CMK (cell line): ENCODE measurements around the gene NDN.

ENCODE experiments used
- DNase-seq: peaks from one replicate; pipeline ENCODE4 v3.0.0-alpha.2; 2010; ENCODE audit warnings: low read depth

Gene NDN

DNA sequence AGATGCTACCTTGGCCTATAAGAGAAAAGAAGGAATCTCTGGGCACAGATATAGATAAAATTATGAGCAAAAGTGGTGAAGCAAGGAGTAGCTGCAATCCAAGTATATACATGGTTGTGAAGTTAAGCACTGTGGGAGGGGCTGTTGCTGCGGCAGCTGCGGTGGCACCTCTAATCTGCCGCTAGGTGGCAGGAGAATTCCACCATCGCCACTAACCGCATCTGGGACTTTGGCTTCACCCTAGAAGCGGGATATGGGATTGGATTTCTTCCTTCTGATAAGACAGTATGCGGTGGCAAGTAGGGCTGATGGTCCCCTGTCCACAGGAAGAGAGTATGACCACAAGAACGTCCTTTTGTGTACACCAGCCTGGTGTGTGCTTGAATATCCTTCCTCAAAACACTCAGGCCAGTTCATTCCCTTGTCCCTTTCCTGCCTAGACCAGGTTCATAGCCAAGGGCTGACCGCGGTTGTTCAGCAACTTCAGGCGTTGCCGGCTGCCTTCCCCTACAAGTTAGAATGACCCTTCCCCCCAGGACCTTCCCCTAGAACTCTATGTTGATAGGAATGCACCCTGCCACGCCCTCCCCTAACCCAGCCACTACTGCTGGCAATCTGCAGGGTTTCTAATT, 44.6 kb downstream of the NDN start:
- DNase-seq: peak; percentile 64
